GM19452 (cell line): ENCODE results near the gene COX10.

Experiments
- ATAC-seq: cut with Tn5 transposase; IDR thresholded peaks from one replicate; pipeline ENCODE4 v1.9.1; 2021; ENCODE audit not compliant: unreplicated experiment

Gene COX10

GRCh38 chr17:14245002-14245401 is 175.7 kb downstream of the COX10 start:
- no peak for ATAC-seq

GRCh38 chr17:14245629-14246028 is 176.3 kb downstream of the COX10 start:
- no peak for ATAC-seq
